ENCODE results near the gene RPS13.
"Not testable (repeated sequence)": the region's sequence is repeated elsewhere in the genome, so short reads cannot be mapped to it uniquely, and the experiment has no call there.

DNA sequence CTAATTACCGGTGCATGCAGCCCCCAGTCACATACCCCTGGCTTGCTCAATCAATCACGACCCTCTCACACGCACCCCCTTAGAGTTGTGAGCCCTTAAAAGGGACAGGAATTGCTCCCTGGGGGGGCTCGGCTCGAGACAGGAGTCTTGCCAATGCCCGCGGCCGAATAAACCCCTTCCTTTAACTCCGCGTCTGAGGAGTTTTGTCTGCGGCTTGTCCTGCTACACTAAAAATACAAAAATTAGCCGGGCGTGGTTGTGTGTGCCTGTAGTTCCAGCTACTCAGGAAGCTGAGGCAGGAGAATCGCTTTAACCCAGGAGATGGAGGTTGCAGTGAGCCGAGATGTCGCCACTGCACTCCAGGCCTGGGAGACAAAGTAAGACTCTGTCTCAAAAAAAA is 8.5 kb upstream of the RPS13 start:
- TF ChIP-seq, protein P1, sequence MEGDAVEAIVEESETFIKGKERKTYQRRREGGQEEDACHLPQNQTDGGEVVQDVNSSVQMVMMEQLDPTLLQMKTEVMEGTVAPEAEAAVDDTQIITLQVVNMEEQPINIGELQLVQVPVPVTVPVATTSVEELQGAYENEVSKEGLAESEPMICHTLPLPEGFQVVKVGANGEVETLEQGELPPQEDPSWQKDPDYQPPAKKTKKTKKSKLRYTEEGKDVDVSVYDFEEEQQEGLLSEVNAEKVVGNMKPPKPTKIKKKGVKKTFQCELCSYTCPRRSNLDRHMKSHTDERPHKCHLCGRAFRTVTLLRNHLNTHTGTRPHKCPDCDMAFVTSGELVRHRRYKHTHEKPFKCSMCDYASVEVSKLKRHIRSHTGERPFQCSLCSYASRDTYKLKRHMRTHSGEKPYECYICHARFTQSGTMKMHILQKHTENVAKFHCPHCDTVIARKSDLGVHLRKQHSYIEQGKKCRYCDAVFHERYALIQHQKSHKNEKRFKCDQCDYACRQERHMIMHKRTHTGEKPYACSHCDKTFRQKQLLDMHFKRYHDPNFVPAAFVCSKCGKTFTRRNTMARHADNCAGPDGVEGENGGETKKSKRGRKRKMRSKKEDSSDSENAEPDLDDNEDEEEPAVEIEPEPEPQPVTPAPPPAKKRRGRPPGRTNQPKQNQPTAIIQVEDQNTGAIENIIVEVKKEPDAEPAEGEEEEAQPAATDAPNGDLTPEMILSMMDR (IDR thresholded peaks at IDR 0.05) = not testable (repeated sequence)
- TF ChIP-seq POLR2A (IDR thresholded peaks at IDR 0.05); POLR2AphosphoS5 (IDR thresholded peaks at IDR 0.05; ENCODE audit: insufficient read depth in 1 of 2, low read depth in 1 of 2): not testable (repeated sequence)

Data from vagina (tissue), 2 donors.